IPS-18c (cell line): ENCODE results near the gene HLA-DMB.

Experiments used
- H3K4me3 ChIP-seq: 2 replicates; pipeline ENCODE4 v1.7.0; 2013; ENCODE audit warnings: low read depth, mild to moderate bottlenecking, low read length, moderate library complexity; ENCODE audit not compliant: insufficient read depth
- H3K9me3 ChIP-seq: one replicate; pipeline ENCODE4 v1.6.1; 2013; ENCODE audit warnings: mild to moderate bottlenecking, low read length, moderate library complexity; ENCODE audit not compliant: control insufficient read depth, insufficient read depth

The HLA-DMB gene

GRCh38 chr6:32940656-32941213, at the start of gene HLA-DMB:
TSS of gene HLA-DMB (minus strand) at chr6:32941028. CDS start at chr6:32940807, 221 bp downstream.
- Histone ChIP-seq H3K9me3 (no peaks in the 10 kb centered on the region), H3K4me3 (peak within 1 kb of the TSS; percentile 32; the same call in 1 of the 2 replicates)

DNA sequence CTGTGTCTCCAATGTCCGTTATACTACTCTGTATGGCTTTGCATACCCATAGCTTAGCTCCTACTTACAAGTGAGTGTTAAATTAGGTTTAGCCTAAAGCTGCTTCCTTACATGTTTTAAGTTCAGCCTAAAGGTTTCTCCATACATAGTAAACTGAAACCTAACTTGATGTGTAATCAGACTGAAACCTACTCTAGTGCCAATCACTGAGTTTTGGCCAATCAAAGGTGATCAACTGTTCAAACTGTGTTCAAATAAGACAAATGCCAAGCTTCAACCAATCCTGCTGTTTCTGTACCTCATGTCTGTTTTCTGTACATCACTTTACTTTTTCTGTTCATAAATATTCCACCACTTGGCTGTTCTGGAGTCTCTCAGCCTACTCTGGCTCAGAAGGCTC, 48.5 kb upstream of the HLA-DMB start:
- H3K4me3 ChIP-seq, result no peak overlapping the region
- no peaks in the 10 kb centered on the region for H3K9me3 ChIP-seq

- Histone ChIP-seq H3K9me3 (peaks cover 2% of the 10 kb centered on the region), H3K4me3 (no peak overlapping the region)
These were observed 44.0 kb upstream of the HLA-DMB start for GRCh38 chr6:32984622-32985389.

DNA sequence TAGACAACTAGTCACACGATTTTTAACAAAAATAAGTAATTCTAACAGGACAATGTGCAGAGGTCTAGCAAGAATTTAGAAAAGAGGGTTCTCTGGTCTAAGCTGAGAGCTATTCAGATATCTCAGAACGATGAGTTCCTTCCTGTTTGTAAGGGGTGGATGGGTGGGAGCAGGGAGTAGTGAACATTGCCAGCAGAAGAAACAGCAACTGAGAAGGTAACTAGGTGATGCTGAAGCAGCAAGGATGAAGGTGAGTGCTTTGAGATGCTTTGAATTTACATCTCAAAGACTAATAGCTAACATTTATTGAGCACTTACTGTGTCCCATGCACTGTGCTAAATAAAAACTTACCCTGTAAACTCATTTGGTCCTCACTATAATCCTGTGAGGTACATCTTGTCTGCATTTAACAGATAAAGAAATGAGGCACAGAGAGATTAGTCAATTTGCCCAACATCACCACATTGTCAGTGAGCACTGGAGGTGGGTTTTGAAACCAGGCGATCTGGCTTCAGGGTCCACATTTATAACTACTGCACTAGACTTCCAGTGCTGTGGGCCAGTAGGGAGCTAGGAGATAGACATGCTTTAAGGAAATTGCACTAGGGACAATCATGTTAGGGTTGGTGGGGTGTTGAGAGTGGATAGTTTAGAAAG, 43.3 kb upstream of the HLA-DMB start:
- H3K9me3 ChIP-seq, result peaks cover 2% of the 10 kb centered on the region
- H3K4me3 ChIP-seq, result no peak overlapping the region

DNA sequence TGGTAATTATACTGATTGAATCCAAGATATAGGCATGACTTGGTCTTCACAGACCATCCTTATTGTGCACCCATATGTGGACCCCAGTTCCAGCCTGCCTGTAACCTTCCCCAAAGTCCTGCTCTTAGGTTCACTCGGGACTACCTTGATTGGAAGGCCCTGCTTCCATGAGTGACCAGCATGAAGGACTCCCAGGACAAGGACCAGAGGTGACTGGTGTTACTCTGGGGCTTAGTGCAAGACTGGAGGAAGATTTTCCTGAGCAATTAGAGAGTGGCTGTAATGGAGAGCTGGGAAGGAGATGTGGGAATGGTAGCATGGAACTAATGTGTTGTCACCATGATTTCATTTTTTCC, 42.6 kb upstream of the HLA-DMB start:
- Histone ChIP-seq H3K9me3 (peaks cover 2% of the 10 kb centered on the region), H3K4me3 (no peak overlapping the region)

DNA sequence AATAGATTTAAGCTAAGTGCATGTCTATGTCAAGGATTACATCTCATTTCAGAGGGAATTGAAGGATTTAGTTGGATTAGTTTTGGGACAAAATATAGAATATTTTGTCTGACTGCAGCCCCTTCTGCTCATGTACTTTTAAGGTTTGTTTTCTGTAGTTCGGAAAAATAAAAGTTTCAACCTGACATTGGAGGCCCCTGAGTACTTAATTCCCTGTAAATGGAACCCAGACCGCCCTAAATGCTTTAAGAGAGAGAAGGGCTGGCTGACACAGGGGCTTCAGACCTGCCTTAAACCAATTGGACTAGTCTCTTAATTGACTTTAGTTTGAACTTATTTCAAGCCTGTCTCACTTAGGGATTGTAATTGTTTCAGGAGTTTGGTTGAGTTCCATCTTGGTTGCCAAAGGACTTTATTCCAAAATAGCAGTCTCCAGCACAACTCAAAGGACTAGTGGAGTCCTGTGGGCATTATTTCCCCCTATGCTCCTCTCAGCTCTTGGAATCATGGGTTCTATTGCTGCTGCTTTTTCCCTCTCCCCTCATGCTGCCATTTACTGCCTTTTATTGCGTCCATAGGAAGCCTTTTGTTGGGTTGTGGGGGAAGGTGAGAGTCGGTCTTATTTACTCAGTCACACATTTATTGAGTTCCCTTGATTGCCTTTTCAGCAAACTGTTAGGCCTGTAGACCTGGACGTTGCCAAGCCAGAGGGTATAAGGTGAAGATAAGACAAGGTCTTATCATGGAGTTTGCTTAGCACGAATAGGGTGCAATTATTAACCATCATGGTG, 42.1 kb upstream of the HLA-DMB start:
- Histone ChIP-seq H3K4me3 (no peak overlapping the region), H3K9me3 (peaks cover 2% of the 10 kb centered on the region)

DNA sequence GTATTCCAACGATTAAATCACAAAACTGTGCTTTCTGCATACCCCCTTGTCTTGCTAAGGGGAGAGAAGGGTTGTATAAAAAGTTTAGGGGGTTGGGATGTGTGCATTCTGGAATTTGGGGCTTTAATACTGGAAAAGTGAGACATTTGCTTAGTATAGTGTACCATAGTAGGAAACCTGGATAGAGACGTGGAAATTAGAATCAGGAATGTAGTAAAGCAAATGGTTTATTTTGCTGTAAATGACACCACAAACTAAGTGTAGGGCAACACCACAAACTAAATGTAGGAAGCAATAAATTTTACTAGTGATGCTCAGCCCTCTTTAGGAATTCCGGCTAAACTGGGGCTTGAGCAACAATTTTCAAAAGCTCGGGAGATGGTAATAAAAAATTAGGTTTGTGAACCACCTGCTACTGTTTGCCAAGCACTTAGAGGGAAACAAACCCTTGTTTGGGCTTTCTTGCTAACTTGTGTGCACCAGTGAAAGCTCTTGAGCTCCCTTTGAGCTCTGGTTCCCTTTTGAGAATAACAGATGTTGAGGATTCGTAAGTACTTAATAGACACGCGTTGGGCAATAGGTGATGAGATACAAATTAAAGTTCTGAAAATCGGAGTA, 41.4 kb upstream of the HLA-DMB start:
- Histone ChIP-seq H3K9me3 (peaks cover 2% of the 10 kb centered on the region), H3K4me3 (no peak overlapping the region)

- H3K9me3 ChIP-seq, result peaks cover 2% of the 10 kb centered on the region
- H3K4me3 ChIP-seq, result no peak overlapping the region
These were observed 39.7 kb upstream of the HLA-DMB start for GRCh38 chr6:32980488-32981038.

DNA sequence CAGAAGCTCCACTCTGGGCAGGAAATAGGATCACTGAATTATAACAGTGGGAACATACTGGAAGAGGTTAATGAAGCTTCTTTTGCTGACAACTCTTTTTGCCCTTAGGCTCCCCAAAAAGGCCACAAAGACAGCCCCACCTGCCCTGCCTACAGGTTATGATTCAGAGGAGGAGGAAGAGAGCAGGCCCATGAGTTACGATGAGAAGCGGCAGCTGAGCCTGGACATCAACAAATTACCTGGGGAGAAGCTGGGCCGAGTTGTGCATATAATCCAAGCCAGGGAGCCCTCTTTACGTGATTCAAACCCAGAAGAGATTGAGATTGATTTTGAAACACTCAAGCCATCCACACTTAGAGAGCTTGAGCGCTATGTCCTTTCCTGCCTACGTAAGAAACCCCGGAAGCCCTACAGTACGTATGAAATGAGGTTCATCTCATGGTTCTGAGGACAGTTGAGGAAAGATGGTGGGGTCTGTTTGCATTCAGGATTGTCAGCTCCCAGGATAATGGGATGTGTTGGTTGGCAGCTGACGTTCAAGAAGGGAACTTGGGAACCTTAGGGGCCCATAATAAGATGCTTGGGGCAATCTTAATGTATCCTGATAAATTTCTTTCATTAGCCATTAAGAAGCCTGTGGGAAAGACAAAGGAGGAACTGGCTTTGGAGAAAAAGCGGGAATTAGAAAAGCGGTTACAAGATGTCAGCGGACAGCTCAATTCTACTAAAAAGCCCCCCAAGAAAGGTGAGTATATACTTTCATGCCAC, 39.1 kb upstream of the HLA-DMB start:
- H3K4me3 ChIP-seq, result no peak overlapping the region
- H3K9me3 ChIP-seq, result peaks cover 2% of the 10 kb centered on the region

DNA sequence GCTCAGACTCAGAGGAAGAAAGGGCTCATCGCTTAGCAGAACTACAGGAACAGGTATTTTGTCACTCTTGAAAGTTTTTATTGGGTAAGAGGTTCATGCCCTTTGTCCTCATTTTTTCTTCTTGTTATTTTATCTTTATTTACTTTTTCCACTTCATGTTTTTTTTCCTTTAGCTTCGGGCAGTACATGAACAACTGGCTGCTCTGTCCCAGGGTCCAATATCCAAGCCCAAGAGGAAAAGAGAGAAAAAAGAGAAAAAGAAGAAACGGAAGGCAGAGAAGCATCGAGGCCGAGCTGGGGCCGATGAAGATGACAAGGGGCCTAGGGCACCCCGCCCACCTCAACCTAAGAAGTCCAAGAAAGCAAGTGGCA, 37.1 kb upstream of the HLA-DMB start:
- H3K9me3 ChIP-seq, result peaks cover 2% of the 10 kb centered on the region
- H3K4me3 ChIP-seq, result no peak overlapping the region

GRCh38 chr6:32977272-32977952, 36.6 kb upstream of the HLA-DMB start:
- H3K4me3 ChIP-seq, result no peak overlapping the region
- peaks cover 2% of the 10 kb centered on the region for H3K9me3 ChIP-seq

GRCh38 chr6:32976334-32977069, 35.7 kb upstream of the HLA-DMB start:
- H3K4me3 ChIP-seq, result no peak overlapping the region
- H3K9me3 ChIP-seq, result peaks cover 2% of the 10 kb centered on the region

- no peak overlapping the region for H3K4me3 ChIP-seq
- no peaks in the 10 kb centered on the region for H3K9me3 ChIP-seq
These were observed 35.1 kb upstream of the HLA-DMB start for GRCh38 chr6:32975886-32976285.

GRCh38 chr6:32974541-32975308, 33.9 kb upstream of the HLA-DMB start:
- peak overlapping the region; percentile 99 for H3K4me3 ChIP-seq
- H3K9me3 ChIP-seq, result no peaks in the 10 kb centered on the region

GRCh38 chr6:32974016-32974333, 33.1 kb upstream of the HLA-DMB start:
- H3K4me3 ChIP-seq, result peak overlapping the region; percentile 99
- H3K9me3 ChIP-seq, result no peaks in the 10 kb centered on the region
